ENCODE results near the gene UNC119.
A peak's percentile ranks its signal among the peaks of the same experiment; 100 is the strongest.

The UNC119 gene

DNA sequence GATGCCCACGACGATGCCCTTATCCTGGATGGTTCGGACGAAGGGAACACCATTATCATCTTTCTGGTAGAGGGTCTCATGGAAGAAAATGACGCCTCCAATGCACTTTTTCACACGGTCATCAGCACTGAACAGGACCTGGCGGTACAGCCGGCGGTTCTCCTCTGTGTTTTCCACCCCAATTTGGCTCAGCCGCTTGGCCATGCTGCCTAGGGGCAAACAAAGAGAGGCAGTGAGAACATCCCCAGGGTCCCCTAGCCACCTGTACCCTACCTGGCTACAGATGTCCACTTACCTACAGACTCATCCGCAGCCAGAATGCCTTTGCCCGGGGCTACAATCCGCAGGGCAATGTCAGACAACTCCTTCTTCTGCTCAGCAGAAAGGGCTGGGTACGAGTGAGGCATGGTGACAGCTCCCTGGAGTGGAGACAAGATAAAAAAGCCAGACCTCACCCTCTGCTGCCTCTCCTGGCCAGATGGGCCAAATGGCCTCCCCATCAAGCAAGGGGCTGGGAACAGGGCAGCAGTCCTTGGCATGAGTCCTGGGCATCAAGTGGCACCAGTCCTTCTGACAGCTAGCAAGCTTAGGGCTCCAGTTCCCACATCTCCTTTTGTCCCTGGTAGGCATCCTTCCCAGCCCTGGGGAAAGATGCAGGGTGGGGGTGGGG lies 22.8 kb upstream of the UNC119 start:
- H2BK120ac ChIP-seq (ENCODE audit: low read depth, low read length) = no peak overlapping the region
- H2BK12ac ChIP-seq (ENCODE audit: low read length) = peak overlapping the region; percentile 36
- H2BK5ac ChIP-seq (ENCODE audit: low read length) = no peak overlapping the region
- no peak overlapping the region for H3K4me2 ChIP-seq (ENCODE audit: insufficient read depth, low read length, poor library complexity, severe bottlenecking)
- no peak overlapping the region for H3K9ac ChIP-seq (ENCODE audit: low read depth, low read length, poor library complexity)
- H3K4ac ChIP-seq (ENCODE audit: low read length) = no peak overlapping the region
- no peak overlapping the region for H3K18ac ChIP-seq (ENCODE audit: low read length)
- peaks cover 29 to 47% of the 10 kb centered on the region in 2 donors for H3K36me3 ChIP-seq (replicated peaks in 1 of 2; ENCODE audit: control insufficient read depth in 2 of 2, insufficient read depth in 2 of 2, low read length in 2 of 2)
- H3K27ac ChIP-seq (replicated peaks; ENCODE audit: low read length) = no peak overlapping the region
- H3K4me3 ChIP-seq (ENCODE audit: low read length in 2 of 2) = no peak overlapping the region
- H3K14ac ChIP-seq (ENCODE audit: low read length) = no peak overlapping the region
- H2AK5ac ChIP-seq (ENCODE audit: low read depth, low read length) = peak overlapping the region; percentile 83
- peaks cover 0 to 9% (median 0%) of the 10 kb centered on the region in 3 experiments for H3K27me3 ChIP-seq (ENCODE audit: control insufficient read depth in 3 of 3, insufficient read depth in 3 of 3, low read depth in 1 of 3, low read length in 3 of 3)
- no peaks in the 10 kb centered on the region for H3K9me3 ChIP-seq (replicated peaks in 1 of 2; ENCODE audit: control insufficient read depth in 2 of 2, insufficient read depth in 1 of 2, low read depth in 1 of 2, low read length in 2 of 2)
- peaks cover 2% of the 10 kb centered on the region for H3K79me1 ChIP-seq (ENCODE audit: low read depth, low read length)
- H2AFZ ChIP-seq (ENCODE audit: low read length) = no peak overlapping the region
- H3K23ac ChIP-seq (ENCODE audit: low read depth, low read length, poor library complexity) = peak overlapping the region; percentile 36
- no peak for DNase-seq (ENCODE audit: low spot score)
- no peak overlapping the region for H4K8ac ChIP-seq (ENCODE audit: low read depth, low read length)
- H3K4me1 ChIP-seq (ENCODE audit: control insufficient read depth in 2 of 2, insufficient read depth in 1 of 2, low read depth in 1 of 2, low read length in 2 of 2) = peaks cover 2 to 7% of the 10 kb centered on the region in 2 donors
- H4K91ac ChIP-seq (ENCODE audit: low read depth, low read length, poor library complexity) = no peak overlapping the region
- peak overlapping the region; percentile 71 for H2BK15ac ChIP-seq (ENCODE audit: low read length)
- WGBS, 2 donors (ENCODE audit: extremely low coverage in 2 of 2, insufficient read length in 2 of 2, insufficient replicate concordance in 1 of 2) = no CpG with 5 or more reads among the region's 14 CpGs

DNA sequence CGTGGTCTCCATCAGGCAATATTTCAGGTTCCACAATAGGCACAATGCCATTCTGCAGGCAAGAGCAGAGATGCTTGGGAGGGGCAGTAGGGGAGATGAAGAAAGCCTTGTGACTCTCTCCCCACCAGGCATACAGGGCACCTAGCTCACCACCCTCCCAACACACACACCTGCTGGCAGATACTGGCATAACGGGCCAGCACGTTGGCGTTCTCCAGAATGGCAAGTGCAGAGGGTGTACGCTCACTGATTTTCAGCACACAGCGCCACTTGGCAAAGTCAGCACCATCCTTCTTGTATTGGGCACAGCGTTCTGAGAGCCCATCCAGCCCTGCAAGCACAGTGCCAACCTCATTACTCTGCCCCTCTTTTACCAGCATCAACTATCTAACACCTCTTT lies 22.1 kb upstream of the UNC119 start:
- Histone ChIP-seq H2AFZ (ENCODE audit: low read length) (no peak overlapping the region), H3K36me3 (replicated peaks in 1 of 2; ENCODE audit: control insufficient read depth in 2 of 2, insufficient read depth in 2 of 2, low read length in 2 of 2) (peaks cover 24 to 40% of the 10 kb centered on the region in 2 donors), H3K23ac (ENCODE audit: low read depth, low read length, poor library complexity) (no peak overlapping the region), H2AK5ac (ENCODE audit: low read depth, low read length) (no peak overlapping the region), H4K91ac (ENCODE audit: low read depth, low read length, poor library complexity) (no peak overlapping the region), H2BK15ac (ENCODE audit: low read length) (no peak overlapping the region), H3K27me3 (ENCODE audit: control insufficient read depth in 3 of 3, insufficient read depth in 3 of 3, low read depth in 1 of 3, low read length in 3 of 3) (peaks cover 0 to 9% (median 0%) of the 10 kb centered on the region in 3 experiments), H2BK5ac (ENCODE audit: low read length) (no peak overlapping the region), H4K8ac (ENCODE audit: low read depth, low read length) (no peak overlapping the region), H3K18ac (ENCODE audit: low read length) (no peak overlapping the region), H2BK120ac (ENCODE audit: low read depth, low read length) (no peak overlapping the region), H3K4me3 (ENCODE audit: low read length in 2 of 2) (no peak overlapping the region), H2BK12ac (ENCODE audit: low read length) (no peak overlapping the region), H3K4me2 (ENCODE audit: insufficient read depth, low read length, poor library complexity, severe bottlenecking) (no peak overlapping the region), H3K4ac (ENCODE audit: low read length) (no peak overlapping the region), H3K14ac (ENCODE audit: low read length) (no peak overlapping the region), H3K9me3 (replicated peaks in 1 of 2; ENCODE audit: control insufficient read depth in 2 of 2, insufficient read depth in 1 of 2, low read depth in 1 of 2, low read length in 2 of 2) (no peaks in the 10 kb centered on the region), H3K9ac (ENCODE audit: low read depth, low read length, poor library complexity) (no peak overlapping the region), H3K27ac (replicated peaks; ENCODE audit: low read length) (no peak overlapping the region), H3K4me1 (ENCODE audit: control insufficient read depth in 2 of 2, insufficient read depth in 1 of 2, low read depth in 1 of 2, low read length in 2 of 2) (peaks cover 2 to 7% of the 10 kb centered on the region in 2 donors), H3K79me1 (ENCODE audit: low read depth, low read length) (peaks cover 2% of the 10 kb centered on the region)
- no CpG with 5 or more reads among the region's 7 CpGs for WGBS, 2 donors (ENCODE audit: extremely low coverage in 2 of 2, insufficient read length in 2 of 2, insufficient replicate concordance in 1 of 2)
- DNase-seq (ENCODE audit: low spot score) = no peak

DNA sequence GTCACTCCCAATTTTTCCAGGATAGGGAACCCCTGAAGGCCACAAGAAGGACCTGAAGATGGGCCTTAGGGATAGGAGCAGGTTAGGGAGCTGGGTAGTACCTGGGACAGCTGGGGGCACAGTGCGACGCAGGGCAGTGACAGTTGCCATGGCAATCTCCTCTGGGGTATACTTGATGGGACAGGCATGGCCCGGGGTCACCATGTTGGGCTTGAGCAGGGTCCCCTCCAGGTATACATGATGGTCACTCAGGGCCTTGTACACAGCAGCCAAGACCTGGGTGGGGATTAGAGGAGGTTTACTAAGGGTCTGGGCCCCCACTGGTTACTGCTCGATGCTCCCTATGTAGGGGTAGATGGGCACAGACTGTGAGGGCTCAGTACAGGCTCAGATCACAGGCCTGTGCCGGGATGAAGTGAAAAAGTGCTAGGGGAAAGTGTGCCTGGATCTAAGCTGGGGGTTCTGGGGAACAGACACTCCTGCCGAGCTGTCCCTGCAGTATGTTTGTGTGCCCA lies 21.6 kb upstream of the UNC119 start:
- WGBS, 2 donors (ENCODE audit: extremely low coverage in 2 of 2, insufficient read length in 2 of 2, insufficient replicate concordance in 1 of 2) = no CpG with 5 or more reads among the region's 6 CpGs
- no peaks in the 10 kb centered on the region for H3K9me3 ChIP-seq (replicated peaks in 1 of 2; ENCODE audit: control insufficient read depth in 2 of 2, insufficient read depth in 1 of 2, low read depth in 1 of 2, low read length in 2 of 2)
- no peak overlapping the region for H3K14ac ChIP-seq (ENCODE audit: low read length)
- DNase-seq (ENCODE audit: low spot score) = no peak
- H2AFZ ChIP-seq (ENCODE audit: low read length) = no peak overlapping the region
- no peak overlapping the region for H3K4ac ChIP-seq (ENCODE audit: low read length)
- H3K9ac ChIP-seq (ENCODE audit: low read depth, low read length, poor library complexity) = no peak overlapping the region
- H2BK120ac ChIP-seq (ENCODE audit: low read depth, low read length) = no peak overlapping the region
- no peak overlapping the region for H4K91ac ChIP-seq (ENCODE audit: low read depth, low read length, poor library complexity)
- H3K18ac ChIP-seq (ENCODE audit: low read length) = no peak overlapping the region
- H3K27ac ChIP-seq (replicated peaks; ENCODE audit: low read length) = no peak overlapping the region
- no peak overlapping the region for H3K23ac ChIP-seq (ENCODE audit: low read depth, low read length, poor library complexity)
- no peak overlapping the region for H4K8ac ChIP-seq (ENCODE audit: low read depth, low read length)
- H3K79me1 ChIP-seq (ENCODE audit: low read depth, low read length) = peaks cover 2% of the 10 kb centered on the region
- H2BK15ac ChIP-seq (ENCODE audit: low read length) = no peak overlapping the region
- H2BK12ac ChIP-seq (ENCODE audit: low read length) = no peak overlapping the region
- H3K36me3 ChIP-seq (replicated peaks in 1 of 2; ENCODE audit: control insufficient read depth in 2 of 2, insufficient read depth in 2 of 2, low read length in 2 of 2) = peaks cover 19 to 35% of the 10 kb centered on the region in 2 donors
- no peak overlapping the region for H3K4me3 ChIP-seq (ENCODE audit: low read length in 2 of 2)
- peaks cover 2 to 7% of the 10 kb centered on the region in 2 donors for H3K4me1 ChIP-seq (ENCODE audit: control insufficient read depth in 2 of 2, insufficient read depth in 1 of 2, low read depth in 1 of 2, low read length in 2 of 2)
- no peak overlapping the region for H2BK5ac ChIP-seq (ENCODE audit: low read length)
- no peak overlapping the region for H2AK5ac ChIP-seq (ENCODE audit: low read depth, low read length)
- H3K27me3 ChIP-seq (ENCODE audit: control insufficient read depth in 3 of 3, insufficient read depth in 3 of 3, low read depth in 1 of 3, low read length in 3 of 3) = peaks cover 0 to 9% (median 0%) of the 10 kb centered on the region in 3 experiments
- no peak overlapping the region for H3K4me2 ChIP-seq (ENCODE audit: insufficient read depth, low read length, poor library complexity, severe bottlenecking)

DNA sequence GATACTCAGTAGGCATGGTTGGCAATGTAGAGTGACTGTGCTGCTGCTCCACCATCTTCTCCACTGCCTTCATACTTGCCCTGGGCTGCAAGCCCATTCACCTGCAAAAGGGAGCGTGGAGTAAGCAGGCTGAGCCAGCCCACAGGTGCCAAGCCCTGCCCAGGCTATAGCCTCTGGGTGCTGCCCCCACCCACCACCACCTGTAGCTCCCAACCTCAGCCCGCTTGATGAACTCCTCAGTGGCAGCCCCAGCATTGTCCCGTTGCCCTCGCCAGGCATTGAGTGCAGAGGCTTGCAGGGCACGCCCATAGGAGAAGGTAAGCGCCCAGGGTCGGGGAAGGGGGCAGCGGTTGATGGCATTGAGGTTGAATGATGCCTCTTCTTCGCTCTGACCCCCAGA lies 21.1 kb upstream of the UNC119 start:
- Histone ChIP-seq H2AK5ac (ENCODE audit: low read depth, low read length) (no peak overlapping the region), H4K8ac (ENCODE audit: low read depth, low read length) (no peak overlapping the region), H2BK15ac (ENCODE audit: low read length) (no peak overlapping the region), H3K36me3 (replicated peaks in 1 of 2; ENCODE audit: control insufficient read depth in 2 of 2, insufficient read depth in 2 of 2, low read length in 2 of 2) (peaks cover 14 to 30% of the 10 kb centered on the region in 2 donors), H2BK12ac (ENCODE audit: low read length) (peak overlapping the region; percentile 28), H3K9ac (ENCODE audit: low read depth, low read length, poor library complexity) (no peak overlapping the region), H3K14ac (ENCODE audit: low read length) (no peak overlapping the region), H3K18ac (ENCODE audit: low read length) (no peak overlapping the region), H3K4me2 (ENCODE audit: insufficient read depth, low read length, poor library complexity, severe bottlenecking) (no peak overlapping the region), H3K4me1 (ENCODE audit: control insufficient read depth in 2 of 2, insufficient read depth in 1 of 2, low read depth in 1 of 2, low read length in 2 of 2) (peaks cover 2 to 7% of the 10 kb centered on the region in 2 donors), H4K91ac (ENCODE audit: low read depth, low read length, poor library complexity) (no peak overlapping the region), H3K9me3 (replicated peaks in 1 of 2; ENCODE audit: control insufficient read depth in 2 of 2, insufficient read depth in 1 of 2, low read depth in 1 of 2, low read length in 2 of 2) (no peaks in the 10 kb centered on the region), H2BK120ac (ENCODE audit: low read depth, low read length) (no peak overlapping the region), H3K23ac (ENCODE audit: low read depth, low read length, poor library complexity) (no peak overlapping the region), H3K79me1 (ENCODE audit: low read depth, low read length) (peaks cover 2% of the 10 kb centered on the region), H3K27ac (replicated peaks; ENCODE audit: low read length) (no peak overlapping the region), H3K27me3 (ENCODE audit: control insufficient read depth in 3 of 3, insufficient read depth in 3 of 3, low read depth in 1 of 3, low read length in 3 of 3) (peaks cover 0 to 9% (median 0%) of the 10 kb centered on the region in 3 experiments), H3K4ac (ENCODE audit: low read length) (no peak overlapping the region), H2AFZ (ENCODE audit: low read length) (no peak overlapping the region), H2BK5ac (ENCODE audit: low read length) (no peak overlapping the region), H3K4me3 (ENCODE audit: low read length in 2 of 2) (no peak overlapping the region)
- no peak for DNase-seq (ENCODE audit: low spot score)
- WGBS, 2 donors (ENCODE audit: extremely low coverage in 2 of 2, insufficient read length in 2 of 2, insufficient replicate concordance in 1 of 2) = no CpG with 5 or more reads among the region's 9 CpGs
